HEK293 (cell line): ENCODE data around the gene HERC2.

Experiments used
- CTCF ChIA-PET: fragments of 350-600 bp; formaldehyde crosslinking; extraction: SDS; loops from one replicate; lab custom pipeline; 2021; ENCODE audit warnings: antibody characterized with exemption; lab: Yijun Ruan, JAX
- POLR2A ChIA-PET: fragments of 300-600 bp; formaldehyde crosslinking; extraction: SDS; loops from one replicate; lab custom pipeline; 2020; ENCODE audit warnings: antibody characterized with exemption, inconsistent platforms; lab: Yijun Ruan, JAX
- H3K27ac ChIP-seq: fragments of 200-500 bp; sonication (Bioruptor generic); 2 replicates; pipeline ENCODE4 v1.5.1; 2014; ENCODE audit warnings: low read depth, low read length, control low read depth, inconsistent platforms; ENCODE audit errors: extremely low read depth
- H3K36me3 ChIP-seq, 2 experiments: fragments of 200-500 bp in 1 of 2; sonication (Bioruptor generic) in 1 of 2; 1 replicate in 1 of 2; 2 replicates in 1 of 2; pipeline ENCODE4 v1.5.1; 2014 to 2017; ENCODE audit warnings: inconsistent platforms in 2 of 2, low read length in 2 of 2; ENCODE audit not compliant: control insufficient read depth in 2 of 2, insufficient read depth in 1 of 2
- H3K4me1 ChIP-seq: fragments of 200-500 bp; sonication (Bioruptor generic); 2 replicates; pipeline ENCODE4 v1.5.1; 2014; ENCODE audit warnings: mild to moderate bottlenecking, low read length, inconsistent platforms; ENCODE audit not compliant: control insufficient read depth, insufficient read depth
- H3K4me3 ChIP-seq: 2 replicates; pipeline ENCODE4 v1.5.1; 2011; ENCODE audit warnings: low read depth, mild to moderate bottlenecking, control low read depth, low read length, moderate library complexity
- H3K9me3 ChIP-seq: fragments of 200-500 bp; sonication (Bioruptor generic); 2 replicates; pipeline ENCODE4 v1.5.1; 2014; ENCODE audit warnings: low read depth, low read length, inconsistent platforms; ENCODE audit not compliant: control insufficient read depth, insufficient read depth
- GLI4 ChIP-seq: fragments of 450-650 bp; formaldehyde crosslinking; IDR thresholded peaks from 2 replicates; pipeline ENCODE4 v1.5.1; 2016; ENCODE audit warnings: missing biosample characterization, missing genetic modification characterization
- KLF9 ChIP-seq: fragments of 450-650 bp; formaldehyde crosslinking; IDR thresholded peaks from 2 replicates; pipeline ENCODE4 v1.5.1; 2016; ENCODE audit warnings: missing biosample characterization, missing genetic modification characterization, low read depth
- MEIS1 ChIP-seq: sonication (generic); formaldehyde crosslinking; IDR thresholded peaks from 2 replicates; pipeline ENCODE4 v1.8.1; 2022; ENCODE audit warnings: missing genetic modification reagents, mild to moderate bottlenecking, borderline replicate concordance
- TCF7L2 ChIP-seq: IDR thresholded peaks from 2 replicates; pipeline ENCODE4 v1.6.1; 2011; ENCODE audit warnings: low read depth, mild to moderate bottlenecking, inconsistent platforms, low read length, moderate library complexity, borderline replicate concordance
- ZBTB6 ChIP-seq: fragments of 450-650 bp; formaldehyde crosslinking; IDR thresholded peaks from 2 replicates; pipeline ENCODE4 v1.5.1; 2017; ENCODE audit warnings: missing biosample characterization, missing genetic modification characterization
- ZFHX2 ChIP-seq: fragments of 450-650 bp; formaldehyde crosslinking; conservative IDR thresholded peaks from 2 replicates; pipeline ENCODE4 v1.5.1; 2016; ENCODE audit warnings: missing biosample characterization, missing genetic modification characterization
- ZNF157 ChIP-seq: fragments of 450-650 bp; formaldehyde crosslinking; IDR thresholded peaks from 2 replicates; pipeline ENCODE4 v1.5.1; 2016; ENCODE audit warnings: missing biosample characterization, missing genetic modification characterization
- ZNF248 ChIP-seq: fragments of 450-650 bp; formaldehyde crosslinking; IDR thresholded peaks from 2 replicates; pipeline ENCODE4 v1.5.1; 2017; ENCODE audit warnings: missing biosample characterization, missing genetic modification characterization
- ZNF274 ChIP-seq, 2 experiments: fragments of 200-500 bp in 1 of 2; fragments of 450-650 bp in 1 of 2; sonication (Bioruptor generic) in 1 of 2; formaldehyde crosslinking in 1 of 2; IDR thresholded peaks; 2 replicates each; pipeline versions ENCODE4 v1.5.1 to v1.6.1; 2014 to 2016; ENCODE audit warnings: borderline replicate concordance in 1 of 2, inconsistent platforms in 1 of 2, low read length in 1 of 2, missing biosample characterization in 1 of 2, missing genetic modification characterization in 1 of 2
- ZNF398 ChIP-seq: fragments of 450-650 bp; formaldehyde crosslinking; IDR thresholded peaks from 2 replicates; pipeline ENCODE4 v1.5.1; 2017; ENCODE audit warnings: missing biosample characterization, missing genetic modification characterization
- ZNF404 ChIP-seq: fragments of 450-650 bp; formaldehyde crosslinking; IDR thresholded peaks from 2 replicates; pipeline ENCODE4 v1.5.1; 2017; ENCODE audit warnings: missing biosample characterization, missing genetic modification characterization
- ZNF449 ChIP-seq: fragments of 450-650 bp; formaldehyde crosslinking; IDR thresholded peaks from 2 replicates; pipeline ENCODE4 v1.5.1; 2017; ENCODE audit warnings: missing biosample characterization, mild to moderate bottlenecking, missing genetic modification characterization, moderate library complexity
- ZNF488 ChIP-seq: fragments of 450-650 bp; formaldehyde crosslinking; IDR thresholded peaks from 2 replicates; pipeline ENCODE4 v1.5.1; 2016; ENCODE audit warnings: missing biosample characterization, missing genetic modification characterization
- ZNF544 ChIP-seq: fragments of 450-650 bp; formaldehyde crosslinking; IDR thresholded peaks from 2 replicates; pipeline ENCODE4 v1.5.0; 2017; ENCODE audit warnings: missing biosample characterization, missing genetic modification characterization
- ZNF585B ChIP-seq: fragments of 450-650 bp; formaldehyde crosslinking; IDR thresholded peaks from 2 replicates; pipeline ENCODE4 v1.5.1; 2016; ENCODE audit warnings: missing biosample characterization, missing genetic modification characterization
- ZNF600 ChIP-seq: fragments of 450-650 bp; formaldehyde crosslinking; IDR thresholded peaks from 2 replicates; pipeline ENCODE4 v1.5.1; 2016; ENCODE audit warnings: missing biosample characterization, missing genetic modification characterization
- ZNF792 ChIP-seq: fragments of 450-650 bp; formaldehyde crosslinking; IDR thresholded peaks from 2 replicates; pipeline ENCODE4 v1.5.1; 2016; ENCODE audit warnings: missing biosample characterization, missing genetic modification characterization
- ZNF843 ChIP-seq: fragments of 450-650 bp; formaldehyde crosslinking; IDR thresholded peaks from 2 replicates; pipeline ENCODE4 v1.5.1; 2016; ENCODE audit warnings: missing biosample characterization, missing genetic modification characterization

Gene HERC2

GRCh38 chr15:28190391-28191174 lies 131.4 kb downstream of the HERC2 start:
- ChIA-PET POLR2A (no interaction called here), CTCF (no interaction called here)
- peaks cover 6 to 61% of the 10 kb centered on the region in 2 experiments for H3K36me3 ChIP-seq
- TF ChIP-seq KLF9 (tag by site-specific recombination), result no peak
- TF ChIP-seq GLI4, result no peak
- TF ChIP-seq ZNF157 (tag by site-specific recombination), result no peak
- no peak for TF ChIP-seq ZNF488
- no peak for TF ChIP-seq ZNF600 (tag by site-specific recombination)
- no peak for TF ChIP-seq ZNF274 (IDR thresholded peaks at IDR 0.05; ENCODE audit: low read length)
- no peak for TF ChIP-seq ZNF274 (tag by site-specific recombination; IDR thresholded peaks at IDR 0.05; ENCODE audit: borderline replicate concordance)
- TF ChIP-seq ZNF585B, result no peak
- no peak for TF ChIP-seq ZNF792 (tag by site-specific recombination)
- TF ChIP-seq ZNF843 (tag by site-specific recombination), result no peak
- no peak for TF ChIP-seq ZBTB6 (tag by site-specific recombination)
- no peak for TF ChIP-seq ZNF398 (tag by site-specific recombination)
- TF ChIP-seq TCF7L2, result no peak
- no peak for TF ChIP-seq ZNF404 (tag by site-specific recombination)
- no peak for TF ChIP-seq ZNF248 (tag by site-specific recombination)
- TF ChIP-seq ZFHX2, result no peak
- TF ChIP-seq ZNF449 (tag by site-specific recombination), result no peak
- no peak for TF ChIP-seq MEIS1 (CRISPR knock-in tag)
- H3K9me3 ChIP-seq, result no peaks in the 10 kb centered on the region
- H3K4me1 ChIP-seq, result no peaks in the 10 kb centered on the region
- no peak overlapping the region for H3K27ac ChIP-seq
- H3K4me3 ChIP-seq, result no peak overlapping the region

DNA sequence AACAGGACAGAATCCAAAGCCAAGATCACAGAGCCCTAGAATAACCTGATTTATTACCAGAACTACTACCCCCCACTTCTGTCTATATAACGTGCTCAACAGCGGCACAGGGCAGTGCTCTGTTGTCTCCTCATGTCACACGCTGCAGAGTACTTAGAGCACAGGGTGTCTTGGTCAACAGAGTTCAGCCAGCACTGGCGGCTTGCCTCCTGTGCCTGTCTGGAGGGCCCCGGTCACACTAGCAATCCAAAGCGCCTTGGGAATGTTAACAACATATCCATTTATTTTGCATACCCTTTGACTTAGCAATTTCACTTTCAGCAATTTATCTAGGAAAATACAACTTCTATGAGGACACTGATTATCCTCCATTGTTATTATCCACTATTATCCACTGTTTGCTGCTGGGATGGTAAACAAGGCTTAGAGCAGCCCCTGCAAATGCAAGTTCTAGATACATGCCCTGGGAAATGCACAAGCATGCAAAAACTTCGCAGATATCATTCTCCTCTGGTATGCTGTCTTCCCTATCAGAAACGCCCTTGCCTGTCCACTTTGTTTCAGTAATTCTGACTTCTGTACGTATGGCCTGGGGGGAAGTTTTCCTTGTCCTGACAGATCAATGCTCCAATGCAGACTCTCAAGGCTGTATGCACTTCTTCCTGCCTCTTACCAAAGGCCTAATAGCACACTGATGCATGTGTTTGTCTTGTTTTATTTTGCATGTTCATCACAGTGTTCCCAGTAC lies 136.7 kb downstream of the HERC2 start:
- H3K36me3 ChIP-seq, result peaks cover 0 to 62% of the 10 kb centered on the region in 2 experiments
- H3K9me3 ChIP-seq, result no peaks in the 10 kb centered on the region
- H3K4me1 ChIP-seq, result no peaks in the 10 kb centered on the region
- H3K27ac ChIP-seq, result no peak overlapping the region
- ChIA-PET CTCF (interaction anchor here (1.1 kb wide), 1 partner anchor 793 kb away, joined by 3 read pairs; no protein-coding TSS in a partner anchor), POLR2A (no interaction called here)
- H3K4me3 ChIP-seq, result no peak overlapping the region
- no peak for TF ChIP-seq ZNF544 (tag by site-specific recombination)
